ENCODE results near the gene NCDN. TPM values are rescaled to one million over a fixed set of nuclear protein-coding genes. Genes with fewer than 3 reads are reported as not detected.

NCDN gene
- total RNA-seq, 4 donors from 2014 or later = 8.7 to 16.8 (median 14.0) TPM

- TF ChIP-seq CTCF (IDR thresholded peaks at IDR 0.05 in 4 of 5, conservative IDR thresholded peaks at IDR 0.05 in 1 of 5) (no peak), POLR2A (IDR thresholded peaks at IDR 0.05) (no peak)
- H3K4me1 ChIP-seq = no peaks in the 10 kb centered on the region
- in situ Hi-C loops (cut with MboI; ENCODE audit: low sequenced_read_pairs in 4 of 4) = no loop called here
- H3K27ac ChIP-seq = no peak overlapping the region
- no peaks in the 10 kb centered on the region for H3K27me3 ChIP-seq
- H3K9me3 ChIP-seq = no peaks in the 10 kb centered on the region
- intact Hi-C loops (cut with DNase I; ENCODE audit: low total_unique reads) = no loop called here
- DNase-seq (no peak), ATAC-seq (no peak)
- H3K4me3 ChIP-seq = no peak overlapping the region
- H3K36me3 ChIP-seq = no peaks in the 10 kb centered on the region
These were observed 36.6 kb downstream of the NCDN start for GRCh38 chr1:35594005-35594760.

- Histone ChIP-seq H3K4me1 (no peaks in the 10 kb centered on the region), H3K9me3 (no peaks in the 10 kb centered on the region), H3K36me3 (peaks cover 0 to 10% of the 10 kb centered on the region in 2 donors), H3K27me3 (no peaks in the 10 kb centered on the region), H3K4me3 (no peak overlapping the region), H3K27ac (no peak overlapping the region)
- ATAC-seq (no peak), DNase-seq (no peak)
- intact Hi-C loops (cut with DNase I; ENCODE audit: low total_unique reads) = no loop called here
- TF ChIP-seq POLR2A (IDR thresholded peaks at IDR 0.05) (no peak), CTCF (IDR thresholded peaks at IDR 0.05 in 4 of 5, conservative IDR thresholded peaks at IDR 0.05 in 1 of 5) (no peak)
- in situ Hi-C loops (cut with MboI; ENCODE audit: low sequenced_read_pairs in 4 of 4) = no loop called here
These were observed 38.1 kb downstream of the NCDN start for GRCh38 chr1:35595684-35596083.

- Histone ChIP-seq H3K4me1 (no peaks in the 10 kb centered on the region), H3K36me3 (peaks cover 0 to 27% of the 10 kb centered on the region in 2 donors), H3K27ac (no peak overlapping the region), H3K27me3 (no peaks in the 10 kb centered on the region), H3K9me3 (no peaks in the 10 kb centered on the region), H3K4me3 (no peak overlapping the region)
- intact Hi-C loops (cut with DNase I; ENCODE audit: low total_unique reads) (no loop called here), in situ Hi-C loops (cut with MboI; ENCODE audit: low sequenced_read_pairs in 4 of 4) (no loop called here)
- TF ChIP-seq CTCF (IDR thresholded peaks at IDR 0.05 in 4 of 5, conservative IDR thresholded peaks at IDR 0.05 in 1 of 5) = no peak
- no peak for TF ChIP-seq POLR2A (IDR thresholded peaks at IDR 0.05)
- ATAC-seq (no peak), DNase-seq (no peak)
These were observed 40.3 kb downstream of the NCDN start for GRCh38 chr1:35597870-35598269.

- TF ChIP-seq CTCF (IDR thresholded peaks at IDR 0.05 in 4 of 5, conservative IDR thresholded peaks at IDR 0.05 in 1 of 5) = no peak
- TF ChIP-seq POLR2A (IDR thresholded peaks at IDR 0.05) = no peak
- ATAC-seq = no peak
- Histone ChIP-seq H3K36me3 (peaks cover 0 to 38% of the 10 kb centered on the region in 2 donors), H3K4me1 (no peaks in the 10 kb centered on the region), H3K4me3 (no peak overlapping the region), H3K27me3 (no peaks in the 10 kb centered on the region), H3K9me3 (no peaks in the 10 kb centered on the region), H3K27ac (no peak overlapping the region)
- in situ Hi-C loops (cut with MboI; ENCODE audit: low sequenced_read_pairs in 4 of 4) = no loop called here
- intact Hi-C loops (cut with DNase I; ENCODE audit: low total_unique reads) = no loop called here
- DNase-seq = no peak
These were observed 41.3 kb downstream of the NCDN start for GRCh38 chr1:35598895-35599294.

GRCh38 chr1:35599411-35599810 is 41.8 kb downstream of the NCDN start:
- Histone ChIP-seq H3K27ac (no peak overlapping the region), H3K9me3 (no peaks in the 10 kb centered on the region), H3K36me3 (peaks cover 0 to 43% of the 10 kb centered on the region in 2 donors), H3K4me3 (no peak overlapping the region), H3K4me1 (no peaks in the 10 kb centered on the region), H3K27me3 (no peaks in the 10 kb centered on the region)
- ATAC-seq = no peak
- in situ Hi-C loops (cut with MboI; ENCODE audit: low sequenced_read_pairs in 4 of 4) = no loop called here
- DNase-seq = no peak
- no peak for TF ChIP-seq POLR2A (IDR thresholded peaks at IDR 0.05)
- no peak for TF ChIP-seq CTCF (IDR thresholded peaks at IDR 0.05 in 4 of 5, conservative IDR thresholded peaks at IDR 0.05 in 1 of 5)
- intact Hi-C loops (cut with DNase I; ENCODE audit: low total_unique reads) = no loop called here
